H1 (cell line): ENCODE data around the gene PI4KA.
"Not testable (repeated sequence)": the region's sequence is repeated elsewhere in the genome, so short reads cannot be mapped to it uniquely, and the experiment has no call there.

Source experiments
- CHD1 ChIP-seq: IDR thresholded peaks from 2 replicates; pipeline ENCODE4 v1.6.1; 2012; ENCODE audit warnings: low read depth, low read length, improper control_type of control experiment
- EP300 ChIP-seq, 2 experiments: IDR thresholded peaks; 1 replicate in 1 of 2; 2 replicates in 1 of 2; pipeline ENCODE4 v1.6.1; 2011 to 2012; ENCODE audit warnings: low read depth in 2 of 2, low read length in 2 of 2, mild to moderate bottlenecking in 2 of 2, borderline replicate concordance in 1 of 2, inconsistent platforms in 1 of 2, moderate library complexity in 1 of 2
- HDAC6 ChIP-seq: IDR thresholded peaks from one replicate; pipeline ENCODE4 v1.7.1; 2012; ENCODE audit warnings: low read depth, mild to moderate bottlenecking, inconsistent platforms, low read length, moderate library complexity
- NRF1 ChIP-seq: IDR thresholded peaks from 2 replicates; pipeline ENCODE4 v1.6.1; 2011; ENCODE audit warnings: mild to moderate bottlenecking, low read depth, low read length, improper control_type of control experiment
- PHF8 ChIP-seq: fragments of 200-600 bp; sonication (generic); conservative IDR thresholded peaks from 2 replicates; pipeline ENCODE4 v1.7.1; 2012; ENCODE audit warnings: low read depth, mild to moderate bottlenecking, inconsistent platforms, low read length, moderate library complexity
- POLR2A ChIP-seq, 2 experiments: IDR thresholded peaks; 1 replicate in 1 of 2; 2 replicates in 1 of 2; pipeline ENCODE4 v1.6.1; 2011; ENCODE audit warnings: low read depth in 2 of 2, low read length in 2 of 2, mild to moderate bottlenecking in 2 of 2; ENCODE audit errors: control extremely low read depth in 1 of 2
- POLR2AphosphoS5 ChIP-seq: IDR thresholded peaks from 2 replicates; pipeline ENCODE4 v1.6.1; 2011; ENCODE audit warnings: low read depth, low read length
- RAD21 ChIP-seq, 2 experiments: IDR thresholded peaks in 1 of 2; conservative IDR thresholded peaks in 1 of 2; 2 replicates each; pipeline ENCODE4 v1.6.1; 2011; ENCODE audit warnings: low read depth in 2 of 2, low read length in 2 of 2, improper control_type of control experiment in 1 of 2, inconsistent platforms in 1 of 2, mild to moderate bottlenecking in 1 of 2, moderate library complexity in 1 of 2
- SIN3A ChIP-seq, 2 experiments: IDR thresholded peaks in 1 of 2; conservative IDR thresholded peaks in 1 of 2; 2 replicates each; pipeline ENCODE4 v1.6.1; 2011 to 2012; ENCODE audit warnings: low read length in 2 of 2, improper control_type of control experiment in 1 of 2, low read depth in 1 of 2, mild to moderate bottlenecking in 1 of 2
- SRF ChIP-seq: IDR thresholded peaks from 2 replicates; pipeline ENCODE4 v1.6.1; 2011; ENCODE audit warnings: mild to moderate bottlenecking, low read depth, low read length, moderate library complexity
- SUZ12 ChIP-seq: fragments of 200-600 bp; sonication (generic); IDR thresholded peaks from 2 replicates; pipeline ENCODE4 v1.6.1; 2012; ENCODE audit warnings: mild to moderate bottlenecking, inconsistent platforms, low read length, moderate library complexity, mixed read lengths
- YY1 ChIP-seq: IDR thresholded peaks from 2 replicates; pipeline ENCODE4 v1.6.1; 2011; ENCODE audit warnings: low read depth, mild to moderate bottlenecking, low read length
- TF ChIP-seq, protein P1 (sequence below), 3 experiments: IDR thresholded peaks; 1 replicate in 2 of 3; 2 replicates in 1 of 3; pipeline versions ENCODE4 v1.5.1 to v1.6.1; 2011; ENCODE audit warnings: low read length in 3 of 3, mild to moderate bottlenecking in 3 of 3, inconsistent platforms in 2 of 3, low read depth in 1 of 3, moderate library complexity in 1 of 3; ENCODE audit not compliant: insufficient read depth in 1 of 3; ENCODE audit errors: control extremely low read depth in 1 of 3
- TF ChIP-seq, protein P2 (sequence below): IDR thresholded peaks from 2 replicates; pipeline ENCODE4 v1.6.1; 2011; ENCODE audit warnings: low read length, improper control_type of control experiment

DNA sequence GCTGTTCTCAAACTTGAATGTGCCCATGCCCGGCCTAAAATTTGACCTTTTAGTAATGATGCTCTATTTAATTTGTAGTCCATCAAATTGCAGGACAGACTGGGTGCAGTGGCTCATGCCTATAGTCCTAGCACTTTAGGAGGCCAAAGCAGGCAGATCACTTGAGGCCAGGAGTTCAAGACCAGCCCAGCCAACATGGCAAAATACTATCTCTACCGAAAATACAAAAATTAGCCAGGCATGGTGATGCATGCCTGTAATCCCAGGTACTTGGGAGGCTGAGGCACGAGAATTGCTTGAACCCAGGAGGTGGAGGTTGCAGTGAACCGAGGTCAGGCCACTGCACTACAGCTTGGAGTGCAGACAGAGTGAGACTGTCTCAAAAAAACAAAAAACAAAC lies 33.4 kb downstream of the PI4KA start:
- not testable (repeated sequence) for TF ChIP-seq POLR2A (IDR thresholded peaks at IDR 0.05; ENCODE audit: control extremely low read depth in 1 of 2, low read depth in 2 of 2, low read length in 2 of 2); HDAC6; RAD21 (IDR thresholded peaks at IDR 0.05 in 1 of 2, conservative IDR thresholded peaks at IDR 0.05 in 1 of 2; ENCODE audit: low read depth in 2 of 2, low read length in 2 of 2); EP300 (IDR thresholded peaks at IDR 0.05; ENCODE audit: borderline replicate concordance in 1 of 2, low read depth in 2 of 2, low read length in 2 of 2); POLR2AphosphoS5; SRF; SUZ12; PHF8; CHD1; YY1; SIN3A (conservative IDR thresholded peaks at IDR 0.05 in 1 of 2, IDR thresholded peaks at IDR 0.05 in 1 of 2; ENCODE audit: low read depth in 1 of 2, low read length in 2 of 2); NRF1
- TF ChIP-seq, protein P1, sequence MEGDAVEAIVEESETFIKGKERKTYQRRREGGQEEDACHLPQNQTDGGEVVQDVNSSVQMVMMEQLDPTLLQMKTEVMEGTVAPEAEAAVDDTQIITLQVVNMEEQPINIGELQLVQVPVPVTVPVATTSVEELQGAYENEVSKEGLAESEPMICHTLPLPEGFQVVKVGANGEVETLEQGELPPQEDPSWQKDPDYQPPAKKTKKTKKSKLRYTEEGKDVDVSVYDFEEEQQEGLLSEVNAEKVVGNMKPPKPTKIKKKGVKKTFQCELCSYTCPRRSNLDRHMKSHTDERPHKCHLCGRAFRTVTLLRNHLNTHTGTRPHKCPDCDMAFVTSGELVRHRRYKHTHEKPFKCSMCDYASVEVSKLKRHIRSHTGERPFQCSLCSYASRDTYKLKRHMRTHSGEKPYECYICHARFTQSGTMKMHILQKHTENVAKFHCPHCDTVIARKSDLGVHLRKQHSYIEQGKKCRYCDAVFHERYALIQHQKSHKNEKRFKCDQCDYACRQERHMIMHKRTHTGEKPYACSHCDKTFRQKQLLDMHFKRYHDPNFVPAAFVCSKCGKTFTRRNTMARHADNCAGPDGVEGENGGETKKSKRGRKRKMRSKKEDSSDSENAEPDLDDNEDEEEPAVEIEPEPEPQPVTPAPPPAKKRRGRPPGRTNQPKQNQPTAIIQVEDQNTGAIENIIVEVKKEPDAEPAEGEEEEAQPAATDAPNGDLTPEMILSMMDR (IDR thresholded peaks at IDR 0.05; ENCODE audit: control extremely low read depth in 1 of 3, insufficient read depth in 1 of 3, low read depth in 1 of 3, low read length in 3 of 3) = not testable (repeated sequence)
- TF ChIP-seq, protein P2, sequence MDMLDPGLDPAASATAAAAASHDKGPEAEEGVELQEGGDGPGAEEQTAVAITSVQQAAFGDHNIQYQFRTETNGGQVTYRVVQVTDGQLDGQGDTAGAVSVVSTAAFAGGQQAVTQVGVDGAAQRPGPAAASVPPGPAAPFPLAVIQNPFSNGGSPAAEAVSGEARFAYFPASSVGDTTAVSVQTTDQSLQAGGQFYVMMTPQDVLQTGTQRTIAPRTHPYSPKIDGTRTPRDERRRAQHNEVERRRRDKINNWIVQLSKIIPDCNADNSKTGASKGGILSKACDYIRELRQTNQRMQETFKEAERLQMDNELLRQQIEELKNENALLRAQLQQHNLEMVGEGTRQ = not testable (repeated sequence)
